ENCODE data around the gene AGTR1. TPM values are rescaled to one million over a fixed set of nuclear protein-coding genes. Genes with fewer than 3 reads are reported as not detected.
"Not testable (repeated sequence)": the region's sequence is repeated elsewhere in the genome, so short reads cannot be mapped to it uniquely, and the experiment has no call there.

The AGTR1 gene
- total RNA-seq, 1 experiment from 2014 or later = not detected

DNA sequence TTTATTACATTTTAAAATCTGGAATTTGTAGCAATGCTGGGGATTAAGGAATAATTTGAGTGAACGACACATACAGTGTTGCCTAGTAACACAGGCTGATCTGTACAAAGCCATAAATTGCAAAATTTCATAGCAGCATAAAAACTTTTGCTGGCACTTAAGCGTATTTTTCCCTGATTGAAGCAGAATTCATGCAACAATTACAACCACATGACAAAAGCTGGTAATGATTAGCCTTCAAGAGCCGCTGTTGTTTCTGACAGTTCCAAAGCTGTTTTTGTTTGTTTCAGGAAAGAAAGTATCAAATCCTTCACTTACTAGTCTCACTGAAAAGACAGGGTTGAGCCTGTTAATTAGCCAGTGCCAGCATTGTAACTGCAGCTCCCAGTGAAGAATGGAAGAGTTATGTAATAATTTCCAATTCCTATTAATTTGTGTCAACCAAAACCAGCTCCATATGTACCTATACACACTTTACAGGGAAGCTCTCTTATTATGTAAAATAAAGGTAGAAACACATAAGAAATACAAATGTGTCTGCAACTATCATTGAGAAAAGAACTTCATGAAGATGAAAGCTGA is 60.7 kb downstream of the AGTR1 start:
- no peak for DNase-seq (ENCODE audit: low spot score)

DNA sequence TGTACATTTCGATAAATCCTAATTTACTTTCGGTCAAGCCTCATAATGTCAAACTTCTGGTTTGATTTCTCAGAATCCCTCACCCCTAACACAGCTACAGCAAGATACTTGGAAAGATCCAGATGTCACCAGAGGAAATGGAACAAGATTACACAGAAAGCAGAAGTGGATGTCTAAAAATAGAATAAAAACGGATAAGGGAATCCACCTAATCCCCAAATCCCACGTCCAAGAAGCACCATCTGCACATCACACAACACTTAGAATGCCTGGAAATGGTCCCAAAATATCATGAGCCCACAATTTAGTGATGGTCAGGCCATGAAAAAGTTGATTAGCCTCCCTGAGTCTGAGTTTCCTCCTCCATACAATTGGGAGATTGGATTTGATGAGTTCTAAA is 61.7 kb downstream of the AGTR1 start:
- DNase-seq (ENCODE audit: low spot score) = no peak

DNA sequence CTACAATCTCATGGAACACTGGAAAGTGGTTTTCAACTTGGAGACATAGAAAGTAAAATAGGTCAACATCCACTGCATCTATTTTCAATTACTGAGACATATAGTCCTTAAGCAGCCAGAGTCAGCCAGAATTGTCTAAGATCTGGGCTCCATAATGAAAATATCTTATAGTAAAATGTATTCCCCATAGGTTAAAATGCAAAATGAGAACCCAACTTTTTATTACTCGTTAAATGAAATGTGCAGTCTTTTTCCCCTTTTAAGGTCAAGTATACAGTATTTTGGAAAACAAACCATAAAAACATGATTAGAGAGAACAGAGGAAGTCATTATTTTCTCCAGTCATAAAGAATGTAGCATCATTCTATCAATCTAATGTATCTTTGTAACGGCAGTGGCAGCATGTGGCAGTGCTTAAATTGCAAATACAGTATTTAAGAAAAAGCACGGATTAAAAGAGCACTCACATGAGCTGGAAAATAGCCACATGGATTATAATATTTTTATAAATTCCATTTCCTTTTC is 65.5 kb downstream of the AGTR1 start:
- no peak for DNase-seq (ENCODE audit: low spot score)

DNA sequence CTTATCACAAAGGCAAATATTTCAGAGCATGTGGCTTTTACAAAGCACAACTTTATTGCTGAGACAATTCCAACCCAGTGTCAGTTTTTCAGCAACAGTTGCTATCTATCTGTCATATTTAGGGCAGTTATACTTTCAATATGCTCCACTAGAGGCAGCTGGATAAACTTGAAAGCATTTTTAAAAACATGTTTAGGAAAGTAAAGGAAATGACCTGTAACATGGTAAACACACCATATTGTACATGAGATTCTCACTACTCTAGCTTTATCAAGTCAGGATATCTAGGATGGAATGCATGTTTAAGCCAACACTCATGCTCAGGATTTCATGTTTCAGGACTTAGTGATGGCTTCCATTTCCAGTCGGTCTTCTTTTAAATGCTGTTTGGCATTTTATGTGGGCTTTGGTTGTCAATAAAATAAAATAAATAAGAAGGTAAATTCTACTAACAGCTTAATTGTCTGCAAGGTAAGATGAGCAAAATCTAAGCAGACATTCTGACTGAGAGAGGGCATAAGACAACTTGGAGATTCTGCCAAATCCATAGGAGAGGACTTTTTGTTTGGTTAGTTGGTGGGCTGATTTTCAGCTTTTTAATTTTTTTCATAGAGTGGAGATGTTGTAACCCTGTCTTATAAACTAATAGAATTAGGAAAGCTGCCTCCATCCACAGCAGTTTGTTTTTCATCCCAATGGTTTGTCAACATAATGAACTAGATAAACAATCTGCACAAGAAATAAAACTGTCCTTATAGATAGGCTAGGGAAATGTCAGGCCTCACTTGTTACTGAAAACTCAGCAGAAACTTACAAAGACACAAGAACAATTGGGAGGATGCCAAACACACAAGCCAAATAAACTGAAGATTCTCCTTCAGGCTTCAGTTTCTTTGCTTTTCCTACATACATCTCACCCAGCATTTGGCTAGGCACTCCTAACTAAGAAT is 66.6 kb downstream of the AGTR1 start:
- no peak for DNase-seq (ENCODE audit: low spot score)

DNA sequence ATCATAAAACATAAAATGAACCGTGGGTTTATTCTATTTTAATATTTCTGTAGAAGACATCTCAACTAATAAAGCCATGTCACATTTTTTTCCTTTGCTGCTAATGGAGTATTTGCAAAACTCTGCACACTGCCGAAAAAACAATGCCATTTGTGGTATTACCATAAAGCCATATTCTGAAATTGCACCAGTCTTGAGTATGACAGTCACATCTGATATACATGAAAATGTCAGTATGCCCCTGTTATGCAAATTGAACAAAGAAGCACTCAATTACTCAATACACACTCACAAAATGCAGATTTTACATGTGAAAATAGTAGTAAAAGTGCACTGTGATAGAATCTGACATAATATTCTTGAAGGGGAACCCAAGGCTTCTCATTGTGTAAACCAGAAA is 74.7 kb downstream of the AGTR1 start:
- DNase-seq (ENCODE audit: low spot score) = no peak

DNA sequence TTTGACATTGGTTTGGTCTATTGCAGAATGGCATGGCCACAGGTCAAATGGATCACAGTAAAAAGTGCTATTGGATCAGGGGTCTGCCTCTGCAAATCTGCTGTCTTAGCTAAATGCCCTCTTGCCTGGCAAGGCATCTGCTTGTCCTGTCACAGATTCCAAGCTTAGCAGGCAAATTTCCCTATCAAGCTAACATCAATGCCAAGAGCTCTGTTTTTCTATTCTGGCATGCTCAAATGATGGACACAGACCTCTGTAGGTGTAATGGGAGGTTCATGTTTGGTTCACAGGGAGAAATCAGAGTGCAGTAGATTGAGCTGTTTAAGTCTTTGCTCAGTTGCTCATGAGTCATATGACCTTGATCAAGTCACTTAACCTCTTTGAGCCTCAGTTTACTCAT is 75.1 kb downstream of the AGTR1 start:
- DNase-seq (ENCODE audit: low spot score) = no peak

DNA sequence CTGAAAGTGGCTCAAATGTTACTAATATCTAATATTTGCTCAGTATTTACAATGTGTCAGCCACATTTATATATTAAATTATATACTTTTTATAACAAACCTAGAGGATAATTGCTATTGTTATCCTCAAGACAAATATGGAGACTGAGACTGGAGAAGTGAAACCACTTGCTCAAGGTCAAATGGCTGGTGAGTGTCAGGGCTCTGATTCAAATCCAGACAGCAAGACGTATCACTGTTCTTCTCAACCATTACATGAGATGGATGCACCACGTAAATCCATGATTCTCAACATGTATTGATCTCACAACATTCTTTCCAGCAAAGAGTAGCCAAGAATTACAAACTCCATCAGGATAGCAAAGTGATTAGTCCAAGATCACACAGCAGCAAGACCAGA is 76.1 kb downstream of the AGTR1 start:
- no peak for DNase-seq (ENCODE audit: low spot score)

DNA sequence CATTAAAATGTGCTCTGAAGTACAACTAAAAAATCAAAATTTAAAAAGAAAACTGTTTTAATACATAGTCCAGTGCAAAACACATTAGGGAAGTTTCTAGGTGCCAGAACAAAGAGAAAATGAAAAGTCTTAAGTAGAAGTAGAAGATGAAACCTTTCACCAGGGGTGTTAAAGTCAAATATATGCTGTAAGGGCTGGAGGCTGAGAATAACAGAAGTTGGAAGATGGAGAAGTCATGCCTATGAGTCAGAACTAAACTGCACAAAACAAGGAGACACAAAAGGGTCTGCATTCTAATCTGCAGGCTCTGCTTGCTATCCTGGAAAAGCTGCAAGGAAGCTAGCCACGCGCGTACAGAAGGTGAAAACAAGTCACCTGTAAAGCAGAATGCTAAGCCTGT is 81.2 kb downstream of the AGTR1 start:
- DNase-seq (ENCODE audit: low spot score) = no peak

DNA sequence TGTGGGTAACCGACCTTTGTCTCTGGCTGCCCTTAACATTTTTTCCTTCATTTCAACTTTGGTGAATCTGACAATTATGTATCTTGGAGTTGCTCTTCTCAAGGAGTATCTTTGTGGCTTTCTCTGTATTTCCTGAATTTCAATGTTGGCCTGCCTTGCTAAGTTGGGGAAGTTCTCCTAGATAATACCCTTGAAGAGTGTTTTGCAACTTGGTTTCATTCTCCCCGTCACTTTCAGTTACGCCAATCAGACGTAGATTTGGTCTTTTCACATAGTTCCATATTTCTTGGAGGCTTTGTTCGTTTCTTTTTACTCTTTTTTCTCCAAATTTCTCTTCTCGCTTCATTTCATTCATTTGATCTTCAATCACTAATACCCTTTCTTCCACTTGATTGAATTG is 87.3 kb downstream of the AGTR1 start:
- not testable (repeated sequence) for DNase-seq (ENCODE audit: low spot score)

DNA sequence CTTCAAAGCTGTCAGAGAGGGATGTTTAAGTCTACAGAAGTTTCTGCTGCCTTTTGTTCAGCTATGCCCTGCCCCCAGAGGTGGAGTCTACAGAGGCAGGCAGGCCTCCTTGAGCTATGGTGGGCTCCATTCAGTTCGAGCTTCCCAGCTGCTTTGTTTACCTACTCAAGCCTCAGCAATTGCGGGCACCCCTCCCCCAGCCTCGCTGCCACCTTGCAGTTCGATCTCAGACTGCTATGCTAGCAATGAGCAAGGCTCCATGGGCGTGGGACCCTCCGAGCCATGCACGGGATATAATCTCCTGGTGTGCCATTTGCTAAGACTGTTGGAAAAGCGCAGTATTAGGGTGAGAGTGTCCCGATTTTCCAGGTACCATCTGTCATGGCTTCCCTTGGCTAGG is 88.5 kb downstream of the AGTR1 start:
- not testable (repeated sequence) for DNase-seq (ENCODE audit: low spot score)

DNA sequence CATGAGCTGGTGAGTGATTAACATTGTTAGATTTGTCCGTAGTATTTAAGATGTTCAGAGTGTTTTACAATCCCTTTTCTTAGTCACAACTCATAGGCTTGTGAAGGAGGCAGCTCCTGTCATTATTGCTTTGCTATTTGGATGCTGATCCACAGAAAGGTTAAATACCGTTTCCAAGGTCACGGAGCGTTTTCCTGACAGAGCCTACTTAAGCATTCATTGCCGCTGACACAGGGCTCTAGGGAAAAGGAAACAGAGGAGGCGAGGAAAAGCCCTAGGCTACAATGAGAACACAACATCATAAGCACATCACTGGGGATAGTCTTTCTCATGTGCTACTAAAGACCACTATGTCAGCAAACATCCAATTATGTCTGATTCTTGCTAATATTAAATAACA is 91.4 kb downstream of the AGTR1 start:
- DNase-seq (ENCODE audit: low spot score) = no peak

DNA sequence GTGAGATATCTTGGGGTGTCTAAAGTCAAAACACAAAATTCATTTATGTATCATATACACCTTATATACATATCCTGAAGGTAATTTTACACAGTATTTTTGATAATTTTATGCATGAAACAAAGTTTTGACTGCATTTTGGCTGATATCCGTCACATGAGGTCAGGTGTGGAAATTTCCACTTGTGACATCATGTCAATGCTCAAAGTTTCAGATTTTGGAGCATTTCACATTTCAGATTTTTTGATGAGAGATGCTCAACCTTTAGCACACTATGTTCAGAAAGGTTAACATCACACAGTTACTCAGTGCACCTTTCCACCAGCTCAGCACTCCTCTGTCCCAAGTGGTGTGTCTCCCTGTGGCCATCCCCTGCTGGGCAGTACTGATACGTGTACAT is 92.2 kb downstream of the AGTR1 start:
- DNase-seq (ENCODE audit: low spot score) = no peak

DNA sequence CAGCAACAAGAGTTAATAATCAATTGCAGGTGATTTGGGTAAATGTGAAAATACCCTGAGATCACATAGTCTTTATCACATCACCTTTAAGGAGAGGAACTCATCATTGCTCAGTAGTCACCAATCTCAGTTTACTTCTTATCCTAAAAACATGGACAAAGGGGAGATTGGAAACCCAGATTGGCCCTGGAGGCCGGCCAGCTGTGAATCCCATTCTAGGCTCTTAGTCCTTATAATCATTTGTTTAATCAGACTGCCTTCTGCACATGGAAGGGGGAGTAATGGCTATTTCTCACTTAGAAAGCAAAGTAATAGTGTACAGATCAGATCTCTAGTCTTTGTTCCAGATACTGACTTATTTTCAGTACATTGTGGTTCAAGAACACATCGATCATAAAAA is 92.7 kb downstream of the AGTR1 start:
- no peak for DNase-seq (ENCODE audit: low spot score)

DNA sequence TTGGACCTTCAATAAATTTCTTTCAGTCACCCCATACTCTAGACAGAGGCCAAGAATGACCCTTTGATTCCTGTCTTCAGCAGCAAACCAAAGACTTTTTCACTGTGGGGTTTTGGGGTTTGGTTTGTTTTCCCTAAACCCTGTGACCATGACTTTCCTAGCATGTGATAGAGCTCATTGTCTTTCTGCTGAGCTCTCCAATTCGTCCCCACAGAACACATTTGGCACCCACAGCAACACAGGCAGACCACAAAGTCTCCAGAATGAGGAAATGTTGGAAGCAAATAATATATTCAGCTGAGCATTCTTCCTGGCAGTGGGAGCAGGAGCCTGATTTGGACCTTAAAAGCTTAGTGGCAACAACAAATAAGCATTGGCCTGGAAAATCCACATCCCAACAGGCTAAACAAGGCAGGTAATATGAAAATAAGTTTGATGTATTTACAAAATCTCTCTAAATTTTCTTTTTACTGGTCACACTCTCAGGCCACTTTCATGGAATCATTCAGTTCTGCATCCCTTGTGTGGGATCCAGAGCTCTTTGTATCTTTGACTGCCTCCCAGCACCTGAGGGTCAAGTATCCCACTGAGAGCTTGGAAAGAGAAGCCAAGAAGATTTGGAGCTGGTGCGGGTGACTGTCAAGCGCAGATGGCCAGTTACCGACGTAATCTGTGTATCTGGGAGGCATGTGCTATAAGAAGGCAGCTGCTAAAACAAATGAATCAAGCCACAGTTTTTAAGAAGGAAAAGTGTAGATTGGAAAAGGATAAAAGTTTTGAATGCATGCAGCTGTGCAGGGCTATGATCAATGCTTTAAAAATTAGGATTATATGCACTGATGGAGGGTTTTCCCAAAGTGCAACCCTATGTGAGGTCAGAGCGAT is 93.4 kb downstream of the AGTR1 start:
- no peak for DNase-seq (ENCODE audit: low spot score)

DNA sequence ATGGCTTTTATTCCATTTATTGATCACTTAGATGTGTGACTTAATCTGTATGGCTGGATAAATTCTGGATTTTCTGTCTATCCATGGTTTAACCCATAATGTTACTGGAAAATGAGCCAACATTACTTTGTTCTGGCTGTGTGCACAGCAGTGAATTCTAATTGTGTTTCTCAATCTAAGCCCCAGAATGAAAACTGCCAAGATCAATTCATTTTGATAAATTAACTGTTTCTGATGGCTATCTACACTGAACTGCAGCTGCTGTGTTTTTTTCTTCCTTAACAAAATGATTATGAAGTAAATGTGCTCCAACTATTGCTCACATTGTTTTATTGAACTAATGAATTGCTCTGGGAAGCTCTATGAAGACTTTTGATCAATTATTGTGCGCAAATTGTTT is 94.2 kb downstream of the AGTR1 start:
- no peak for DNase-seq (ENCODE audit: low spot score)

DNA sequence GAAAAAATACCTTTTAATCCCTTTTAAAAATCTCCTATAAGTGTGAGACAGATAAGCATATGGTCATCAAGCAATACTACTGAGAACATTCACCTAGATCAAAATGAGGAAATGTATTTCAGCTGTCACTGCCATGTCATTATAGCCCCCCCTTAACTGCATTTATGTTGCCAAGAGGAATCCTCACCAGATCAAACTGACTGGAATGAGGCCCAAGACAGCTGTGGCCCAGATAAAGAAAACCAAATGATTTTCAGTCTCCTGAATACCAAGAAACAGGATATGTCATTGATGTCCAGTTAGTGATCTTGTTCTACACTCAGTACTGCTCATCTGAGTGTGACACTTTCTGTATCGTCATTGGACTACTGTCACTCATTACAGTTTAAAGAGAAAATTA is 94.8 kb downstream of the AGTR1 start:
- DNase-seq (ENCODE audit: low spot score) = no peak

Other genes starting within 250 kb of the AGTR1 start
- gene CPB1, start 129.9 kb downstream of the AGTR1 start, total RNA-seq (2014; rRNA removed; shearing (Covaris generic)) = not detected in 2 replicates
- not detected in 2 replicates for gene CPA3, start 167.4 kb downstream of the AGTR1 start, total RNA-seq (2014; rRNA removed; shearing (Covaris generic))